Prostate gland (tissue), 2 donors: Measurements from ENCODE around the gene AGAP2.

Experiments
- POLR2AphosphoS5 ChIP-seq: sonication (generic); formaldehyde crosslinking; IDR thresholded peaks from one replicate; pipeline ENCODE4 v1.6.1; 2017; ENCODE audit warnings: antibody characterized with exemption
- TF ChIP-seq, protein P1 (sequence below), 4 experiments: fragments of 200-600 bp in 2 of 4; fragments of 450-650 bp in 2 of 4; sonication (generic) in 2 of 4; IDR thresholded peaks; 1 replicate in 3 of 4; 2 replicates in 1 of 4; pipeline ENCODE4 v1.5.1; 2016 to 2019; ENCODE audit warnings: antibody characterized with exemption in 4 of 4, mild to moderate bottlenecking in 2 of 4, moderate library complexity in 2 of 4

DNA sequence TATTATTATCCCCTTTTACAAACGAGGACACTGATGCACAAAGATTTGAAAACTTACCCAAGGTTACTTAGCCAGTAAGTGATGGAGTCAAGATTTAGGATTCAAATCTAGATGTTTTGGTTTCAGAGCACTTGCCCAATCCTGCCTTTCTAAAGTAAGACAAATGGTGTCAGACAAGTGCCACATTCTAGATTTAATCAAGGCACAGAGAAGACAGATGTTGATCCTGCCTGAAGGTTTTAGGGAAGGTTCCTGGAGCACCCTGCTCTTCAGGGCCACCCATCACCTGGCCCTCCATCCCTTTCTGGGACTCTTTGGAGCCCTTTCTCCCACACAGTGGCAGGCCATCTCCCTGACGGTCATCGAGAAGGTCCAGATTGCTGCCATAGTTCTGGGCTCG, 19.2 kb upstream of the AGAP2 start:
- TF ChIP-seq, protein P1, sequence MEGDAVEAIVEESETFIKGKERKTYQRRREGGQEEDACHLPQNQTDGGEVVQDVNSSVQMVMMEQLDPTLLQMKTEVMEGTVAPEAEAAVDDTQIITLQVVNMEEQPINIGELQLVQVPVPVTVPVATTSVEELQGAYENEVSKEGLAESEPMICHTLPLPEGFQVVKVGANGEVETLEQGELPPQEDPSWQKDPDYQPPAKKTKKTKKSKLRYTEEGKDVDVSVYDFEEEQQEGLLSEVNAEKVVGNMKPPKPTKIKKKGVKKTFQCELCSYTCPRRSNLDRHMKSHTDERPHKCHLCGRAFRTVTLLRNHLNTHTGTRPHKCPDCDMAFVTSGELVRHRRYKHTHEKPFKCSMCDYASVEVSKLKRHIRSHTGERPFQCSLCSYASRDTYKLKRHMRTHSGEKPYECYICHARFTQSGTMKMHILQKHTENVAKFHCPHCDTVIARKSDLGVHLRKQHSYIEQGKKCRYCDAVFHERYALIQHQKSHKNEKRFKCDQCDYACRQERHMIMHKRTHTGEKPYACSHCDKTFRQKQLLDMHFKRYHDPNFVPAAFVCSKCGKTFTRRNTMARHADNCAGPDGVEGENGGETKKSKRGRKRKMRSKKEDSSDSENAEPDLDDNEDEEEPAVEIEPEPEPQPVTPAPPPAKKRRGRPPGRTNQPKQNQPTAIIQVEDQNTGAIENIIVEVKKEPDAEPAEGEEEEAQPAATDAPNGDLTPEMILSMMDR (IDR thresholded peaks at IDR 0.05) = no peak
- TF ChIP-seq POLR2AphosphoS5 = no peak
